ENCODE measurements around the gene METRN.
A peak's percentile ranks its signal among the peaks of the same experiment; 100 is the strongest.

METRN gene

DNA sequence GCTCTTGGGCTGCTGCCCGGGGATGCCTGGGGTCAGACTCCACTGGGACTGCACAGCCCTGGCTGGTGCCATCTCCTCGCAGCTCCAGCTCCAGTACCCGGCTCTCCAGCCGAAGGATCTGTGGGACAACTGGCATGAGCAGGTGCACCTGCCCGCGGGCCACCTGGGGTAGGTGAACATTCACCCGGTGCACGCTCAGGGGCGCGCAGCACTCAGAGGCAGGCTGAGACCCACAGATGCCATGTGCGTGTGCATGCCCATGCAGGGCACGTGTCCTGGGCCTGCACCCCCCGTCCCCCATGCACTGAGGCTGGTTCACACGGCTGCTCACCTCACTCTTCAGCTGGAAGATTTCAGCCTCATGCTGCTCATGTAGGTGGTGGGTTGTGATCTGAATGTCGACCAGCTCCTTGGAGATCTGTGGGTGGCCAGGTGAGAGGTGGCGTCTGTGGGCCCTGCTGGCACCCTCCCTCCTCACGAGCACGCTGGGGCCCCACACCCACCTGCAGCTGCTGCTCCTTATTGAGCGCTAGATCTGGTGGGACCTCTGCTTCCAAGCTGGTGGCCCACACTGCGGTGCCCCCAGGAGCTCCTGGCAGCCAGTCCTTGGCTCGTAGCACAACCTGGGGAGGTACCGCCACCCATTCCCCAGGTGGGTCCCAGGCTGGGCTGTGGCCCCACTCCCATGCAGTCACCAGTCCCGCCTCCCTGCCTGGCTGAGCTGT lies 10.7 kb downstream of the METRN start:
- no peak for DNase-seq

- DNase-seq, result no peak
Measured at GRCh38 chr16:726188-726437, 11.2 kb downstream of the METRN start.

DNA sequence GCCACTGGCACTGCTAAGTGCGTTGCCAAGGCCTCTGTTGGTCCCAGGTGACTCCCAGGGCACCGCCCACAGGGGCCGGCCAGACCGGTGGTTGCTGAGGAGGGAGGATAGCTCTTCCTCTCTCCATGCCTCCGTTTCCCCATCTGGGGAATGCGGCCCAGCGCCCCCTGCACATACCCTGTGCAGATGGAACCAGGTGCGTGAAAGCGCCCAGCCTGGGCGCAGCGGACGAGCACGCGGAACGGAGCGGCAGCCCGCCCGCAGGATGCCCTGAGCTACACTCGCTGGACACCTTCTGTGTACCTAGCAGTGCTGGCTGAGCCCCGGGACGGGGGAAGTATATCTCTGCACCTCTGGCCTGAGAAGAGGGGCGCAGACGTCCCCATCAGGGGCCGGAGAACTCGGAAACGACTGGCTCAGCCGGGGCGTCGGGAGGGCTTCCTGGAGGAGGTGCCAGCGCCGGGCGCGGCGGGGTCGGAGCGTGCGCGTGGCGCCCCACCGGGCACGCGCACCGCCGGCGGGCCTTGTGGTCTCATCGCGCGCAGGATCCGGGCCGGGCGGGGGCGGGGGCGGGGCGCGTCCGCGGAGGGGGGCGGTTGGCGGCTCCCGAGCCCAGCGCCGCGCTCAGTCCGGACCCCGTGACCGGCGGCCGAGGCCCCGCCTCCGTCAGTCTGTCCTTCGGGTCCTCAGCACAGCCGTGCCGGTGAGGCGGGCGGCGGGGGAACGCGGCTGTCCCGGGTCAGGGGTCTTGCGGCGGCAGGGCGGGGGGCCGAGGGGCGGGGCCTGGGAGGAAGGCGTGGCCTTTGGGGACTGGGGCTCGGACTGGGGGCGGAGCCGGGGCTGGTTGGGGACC lies 11.7 kb downstream of the METRN start, which contains the start of the genes CCDC78 and HAGHL:
CCDC78 (minus strand) TSS at position 6 of the 853 bp plus-strand sequence. CDS start 76 bp downstream, outside the sequence.
HAGHL (plus strand) TSS at position 669 of the 853 bp plus-strand sequence. CDS start 404 bp downstream, outside the sequence.
- peak; percentile 64 for DNase-seq

GRCh38 chr16:727291-727977 lies 12.5 kb downstream of the METRN start:
- peak; percentile 40 for DNase-seq

- DNase-seq, result peak; percentile 76
Measured at GRCh38 chr16:728131-728889, 13.4 kb downstream of the METRN start.

DNA sequence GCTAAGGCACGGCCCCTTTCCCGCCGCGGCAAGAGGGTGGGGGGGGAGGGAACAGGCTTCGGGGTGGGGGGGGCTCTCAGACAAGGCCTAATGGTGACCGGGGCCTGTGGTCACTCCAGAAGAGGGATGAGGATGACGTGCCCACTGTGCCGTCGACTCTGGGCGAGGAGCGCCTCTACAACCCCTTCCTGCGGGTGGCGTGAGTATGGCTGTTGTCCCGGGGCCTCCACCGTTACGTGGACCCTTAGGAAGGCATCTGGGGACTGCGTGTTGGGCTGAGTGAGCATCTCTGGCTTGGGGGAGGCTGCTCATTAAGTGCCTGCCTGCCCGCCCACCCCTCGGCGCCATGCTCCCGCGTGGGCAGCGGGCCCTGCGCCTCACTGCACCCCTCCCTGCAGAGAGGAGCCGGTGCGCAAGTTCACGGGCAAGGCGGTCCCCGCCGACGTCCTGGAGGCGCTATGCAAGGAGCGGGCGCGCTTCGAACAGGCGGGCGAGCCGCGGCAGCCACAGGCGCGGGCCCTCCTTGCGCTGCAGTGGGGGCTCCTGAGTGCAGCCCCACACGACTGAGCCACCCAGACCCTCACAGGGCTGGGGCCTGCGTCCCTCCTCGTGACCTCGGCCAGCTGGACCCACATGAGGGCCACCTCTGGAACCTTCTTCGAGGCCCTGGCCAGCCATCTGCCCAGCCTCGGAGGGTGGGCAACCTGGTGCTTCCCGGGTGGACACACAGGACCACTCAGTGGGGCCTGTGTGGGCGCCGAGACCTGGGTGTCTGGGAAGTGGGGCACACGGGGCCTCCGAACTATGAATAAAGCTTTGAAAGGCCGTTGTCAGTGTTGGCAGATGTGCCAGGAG lies 14.2 kb downstream of the METRN start:
- no peak for DNase-seq

- DNase-seq, result no peak
Measured at GRCh38 chr16:729768-730665, 15.1 kb downstream of the METRN start.

DNA sequence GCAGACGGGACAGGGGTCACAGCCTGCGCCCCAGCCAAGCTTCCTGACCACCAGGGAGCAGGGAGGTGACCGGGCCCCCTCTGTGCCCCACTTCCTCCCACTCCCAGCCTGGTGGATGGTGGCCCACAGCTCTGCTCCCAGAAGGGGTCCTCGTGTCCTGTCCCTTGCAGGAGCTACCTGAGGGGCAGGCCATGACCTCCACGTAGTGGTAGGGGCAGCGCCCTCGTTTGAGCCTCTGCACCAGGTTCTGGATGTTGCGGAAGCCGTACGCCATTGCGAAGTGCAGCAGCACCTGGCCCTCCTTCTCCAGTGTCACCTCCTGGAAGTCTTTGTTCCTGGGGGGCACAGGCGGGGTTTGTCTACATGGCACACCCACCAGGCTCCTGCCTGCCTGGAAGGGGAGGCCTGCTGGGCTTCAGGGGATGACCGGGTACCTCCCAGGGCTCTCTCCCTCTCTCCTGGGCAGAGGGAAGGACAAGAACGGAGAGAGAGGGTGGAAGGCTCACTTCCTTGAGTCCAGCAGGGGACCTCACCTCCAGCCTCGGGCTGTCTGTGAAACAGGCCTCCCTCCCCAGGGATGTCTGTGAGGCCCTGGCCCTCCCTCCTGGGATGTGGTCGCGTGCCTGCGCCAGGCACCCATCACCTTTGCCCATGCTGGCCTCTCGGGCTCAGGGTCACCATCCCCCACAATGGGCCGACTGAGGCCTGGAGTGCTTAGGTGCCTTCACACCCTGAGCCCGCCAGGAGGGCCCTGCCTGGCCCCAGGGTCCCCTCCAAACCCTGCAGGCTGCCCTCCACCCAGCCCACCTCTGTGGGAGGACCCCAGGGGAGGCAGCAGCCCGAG lies 16.0 kb downstream of the METRN start:
- DNase-seq, result no peak

GRCh38 chr16:732332-732731 lies 17.4 kb downstream of the METRN start:
- DNase-seq, result no peak

DNA sequence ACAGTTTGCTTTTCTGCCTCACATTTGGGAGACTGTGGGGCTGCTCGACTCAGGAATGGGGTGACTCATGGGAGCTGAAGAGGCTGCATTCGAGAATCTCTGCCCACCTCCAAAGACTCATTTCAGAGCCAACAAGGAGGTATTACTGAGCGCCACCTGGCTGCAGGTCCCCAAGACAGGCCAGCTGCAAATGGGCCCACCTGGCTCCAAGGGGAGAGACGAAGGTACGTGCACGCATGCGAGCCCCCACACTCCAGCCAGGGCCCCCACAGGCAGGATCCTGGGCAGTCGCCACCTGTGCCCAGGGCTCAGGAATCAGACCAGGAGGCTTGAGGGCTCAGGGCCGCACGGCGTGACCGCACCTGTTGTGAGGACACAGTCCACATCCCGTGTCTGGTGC lies 18.0 kb downstream of the METRN start:
- no peak for DNase-seq

DNA sequence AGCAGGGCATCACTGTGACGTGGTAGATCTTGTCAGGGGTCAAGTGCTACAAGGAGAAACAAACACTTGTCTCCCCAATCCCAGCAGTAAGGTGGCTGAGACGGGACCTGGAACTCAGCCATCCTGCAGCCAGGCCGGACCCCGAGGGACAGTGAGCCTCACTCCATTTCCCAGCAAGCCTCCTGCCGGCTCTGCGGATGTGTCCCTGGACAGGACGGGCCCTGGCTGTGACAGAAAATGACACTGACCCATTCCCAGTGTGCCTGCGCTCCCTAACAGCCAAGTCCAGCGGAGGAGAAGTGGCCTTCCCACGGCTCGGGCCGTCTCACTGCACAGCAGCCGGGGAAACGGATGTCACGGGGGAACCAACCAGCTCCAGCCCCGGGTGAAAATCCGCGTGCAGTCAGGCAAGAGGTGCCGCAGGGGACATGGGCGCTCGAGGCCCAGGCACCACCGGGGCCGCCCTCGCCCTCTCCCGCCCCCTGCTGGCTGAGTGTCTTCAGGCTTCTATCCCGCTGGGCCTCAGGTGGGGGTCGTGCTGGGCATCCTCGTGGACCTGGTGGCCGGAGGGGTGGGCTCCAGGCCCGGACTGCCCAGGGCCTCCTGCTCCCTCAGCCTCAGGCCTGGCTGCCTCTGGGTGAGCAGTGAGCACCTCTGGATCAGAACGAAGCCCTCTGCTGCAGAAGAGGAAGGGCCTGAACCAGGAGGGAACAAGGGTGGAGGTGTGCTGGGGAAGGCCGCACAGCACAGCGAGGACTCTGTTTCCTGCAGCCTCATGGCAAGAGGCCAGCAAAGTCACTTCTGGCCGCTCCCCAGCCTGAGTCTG lies 18.7 kb downstream of the METRN start:
- no peak for DNase-seq

DNA sequence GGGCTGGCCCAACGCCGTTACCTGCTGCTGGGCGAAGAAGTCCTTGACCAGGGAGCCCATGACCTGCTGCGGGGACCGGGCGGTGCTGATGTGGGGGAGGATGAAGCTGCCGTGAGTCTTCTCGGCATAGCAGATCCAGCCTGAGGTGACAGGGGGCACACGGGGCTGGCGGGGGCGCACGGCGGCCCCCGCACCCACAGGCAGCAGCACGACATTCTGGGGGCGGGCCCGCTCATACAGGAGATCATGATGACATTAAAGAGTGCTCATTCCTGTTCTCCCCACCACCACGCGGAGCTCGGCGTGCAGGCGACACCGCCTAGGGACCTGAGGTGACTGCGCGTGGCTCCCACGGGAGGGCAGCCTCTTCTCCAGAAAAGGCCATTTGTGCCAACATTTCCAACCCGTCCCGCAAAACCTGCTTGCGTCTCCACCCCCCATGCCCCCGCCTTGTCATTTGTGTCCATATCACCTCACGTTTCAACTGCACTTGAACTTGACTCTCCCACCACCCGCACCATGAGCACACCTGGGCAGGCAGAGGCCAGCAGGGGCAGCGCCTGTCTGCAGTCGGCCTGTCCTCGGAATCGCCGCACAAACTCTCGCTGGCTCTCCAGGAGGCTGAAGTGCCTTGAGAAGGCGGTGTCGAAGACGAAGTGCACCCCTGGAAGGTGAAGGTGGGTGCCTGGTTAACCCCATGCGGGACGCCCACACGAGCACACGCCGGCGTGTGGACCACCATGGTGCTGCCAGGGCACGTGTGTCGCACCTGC lies 19.5 kb downstream of the METRN start:
- DNase-seq, result no peak

- DNase-seq, result no peak
Measured at GRCh38 chr16:734981-735881, 20.3 kb downstream of the METRN start.

- DNase-seq, result no peak
Measured at GRCh38 chr16:735982-736453, 21.1 kb downstream of the METRN start.

DNA sequence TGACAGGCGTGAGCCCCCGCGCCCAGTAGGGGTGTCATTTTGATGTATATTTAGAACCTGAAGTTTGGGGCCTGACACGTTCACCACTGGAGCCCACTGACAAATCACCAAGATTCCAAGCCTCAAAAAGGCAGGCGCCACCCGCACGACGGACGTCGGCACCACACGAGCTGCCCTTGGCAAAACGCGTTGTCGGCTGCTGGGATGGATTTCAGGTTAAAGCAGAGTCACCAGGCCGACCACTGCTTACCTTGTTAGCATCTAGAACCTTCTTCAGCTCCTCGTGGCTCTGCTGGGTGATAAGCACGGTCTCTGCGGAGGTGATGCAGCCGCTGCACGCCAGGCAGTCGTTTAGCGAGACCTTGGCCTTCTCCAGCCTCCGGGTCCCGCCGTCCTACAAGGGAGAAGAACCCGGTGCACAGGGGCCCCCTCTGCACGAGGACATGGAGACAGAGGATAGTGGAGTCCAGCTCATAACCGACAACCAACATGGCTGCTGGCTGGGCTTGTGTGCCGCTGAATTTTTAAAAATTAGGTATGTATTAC lies 22.1 kb downstream of the METRN start:
- no peak for DNase-seq

Data from CD4-positive, alpha-beta T cell treated with Interferon gamma for 1 hour (primary cell).